H1 (cell line): ENCODE results near the gene SLC25A36. TPM values are rescaled to one million over a fixed set of nuclear protein-coding genes. Genes with fewer than 3 reads are reported as not detected.

ENCODE experiments used
- ATF2 ChIP-seq: IDR thresholded peaks from 2 replicates; pipeline ENCODE4 v1.6.1; 2012; ENCODE audit warnings: low read length, inconsistent platforms
- CTBP2 ChIP-seq: IDR thresholded peaks from 2 replicates; pipeline ENCODE4 v1.7.0; 2011; ENCODE audit warnings: borderline replicate concordance, mild to moderate bottlenecking, moderate library complexity, mixed read lengths, low read length; ENCODE audit not compliant: insufficient read depth, insufficient read length
- CTCF ChIP-seq, 3 experiments: IDR thresholded peaks; 1 replicate in 2 of 3; 2 replicates in 1 of 3; pipeline versions ENCODE4 v1.5.1 to v1.6.1; 2011; ENCODE audit warnings: low read length in 3 of 3, mild to moderate bottlenecking in 3 of 3, inconsistent platforms in 2 of 3, low read depth in 1 of 3, moderate library complexity in 1 of 3; ENCODE audit not compliant: insufficient read depth in 1 of 3; ENCODE audit errors: control extremely low read depth in 1 of 3
- SP2 ChIP-seq: IDR thresholded peaks from 2 replicates; pipeline ENCODE4 v1.6.1; 2012; ENCODE audit warnings: mild to moderate bottlenecking, low read length, inconsistent platforms
- ZNF274 ChIP-seq: IDR thresholded peaks from 2 replicates; pipeline ENCODE4 v1.7.0; 2012; ENCODE audit warnings: low read length, borderline replicate concordance; ENCODE audit errors: extremely low read depth
- polyA plus RNA-seq, 7 experiments: library from polyadenylated mRNA; depleted of rRNA in 3 of 7; stranded (reverse) in 5 of 7; unstranded in 2 of 7; fragments of >200 nt in 5 of 7; fragments of 200-250 nt in 2 of 7; gene quantifications; 1 replicate in 5 of 7; 2 replicates in 1 of 7; 4 replicates in 1 of 7; pipeline versions ENCODE4 v1.2.1 to v1.2.3, GENCODE V29; 2011 to 2013; ENCODE audit warnings: missing spikeins in 2 of 7, mixed read lengths in 2 of 7
- total RNA-seq: library from RNA; stranded (reverse); fragmentation: NEBNext Ultra II Directional; extraction: Animal tissue kit (Norgen Biotek cat#: 25700); gene quantifications from 2 replicates; pipeline ENCODE4 v1.2.1, GENCODE V29; 2021

Gene SLC25A36
- total and polyA plus RNA-seq, 2 of the 8 experiments (the other 6 are each of a cell fraction or from before 2014, with no cell fraction given): 42.9 to 71.8 TPM

- TF ChIP-seq CTCF (IDR thresholded peaks at IDR 0.05; ENCODE audit: control extremely low read depth in 1 of 3, insufficient read depth in 1 of 3, low read depth in 1 of 3, low read length in 3 of 3) (no peak), ZNF274 (no peak), ATF2 (no peak), SP2 (no peak), CTBP2 (no peak)
These were observed 36.1 kb upstream of the SLC25A36 start (continued) for GRCh38 chr3:140905559-140905958.
